Measurements from ENCODE around the gene PFKFB1. TPM values are rescaled to one million over a fixed set of nuclear protein-coding genes. Genes with fewer than 3 reads are reported as not detected.

The PFKFB1 gene
- total RNA-seq, 1 experiment from 2014 or later: 0.42 TPM

- TF ChIP-seq ZBTB21 (CRISPR knock-in tag; IDR thresholded peaks at IDR 0.05; ENCODE audit: borderline replicate concordance): no peak
- no peak for TF ChIP-seq NR2C2 (CRISPR knock-in tag; IDR thresholded peaks at IDR 0.05)
- TF ChIP-seq FOXP1 (CRISPR knock-in tag; IDR thresholded peaks at IDR 0.05; ENCODE audit: borderline replicate concordance): no peak
- no peak for TF ChIP-seq STAT6 (CRISPR knock-in tag; conservative IDR thresholded peaks at IDR 0.05; ENCODE audit: low read depth)
- TF ChIP-seq, protein P1, sequence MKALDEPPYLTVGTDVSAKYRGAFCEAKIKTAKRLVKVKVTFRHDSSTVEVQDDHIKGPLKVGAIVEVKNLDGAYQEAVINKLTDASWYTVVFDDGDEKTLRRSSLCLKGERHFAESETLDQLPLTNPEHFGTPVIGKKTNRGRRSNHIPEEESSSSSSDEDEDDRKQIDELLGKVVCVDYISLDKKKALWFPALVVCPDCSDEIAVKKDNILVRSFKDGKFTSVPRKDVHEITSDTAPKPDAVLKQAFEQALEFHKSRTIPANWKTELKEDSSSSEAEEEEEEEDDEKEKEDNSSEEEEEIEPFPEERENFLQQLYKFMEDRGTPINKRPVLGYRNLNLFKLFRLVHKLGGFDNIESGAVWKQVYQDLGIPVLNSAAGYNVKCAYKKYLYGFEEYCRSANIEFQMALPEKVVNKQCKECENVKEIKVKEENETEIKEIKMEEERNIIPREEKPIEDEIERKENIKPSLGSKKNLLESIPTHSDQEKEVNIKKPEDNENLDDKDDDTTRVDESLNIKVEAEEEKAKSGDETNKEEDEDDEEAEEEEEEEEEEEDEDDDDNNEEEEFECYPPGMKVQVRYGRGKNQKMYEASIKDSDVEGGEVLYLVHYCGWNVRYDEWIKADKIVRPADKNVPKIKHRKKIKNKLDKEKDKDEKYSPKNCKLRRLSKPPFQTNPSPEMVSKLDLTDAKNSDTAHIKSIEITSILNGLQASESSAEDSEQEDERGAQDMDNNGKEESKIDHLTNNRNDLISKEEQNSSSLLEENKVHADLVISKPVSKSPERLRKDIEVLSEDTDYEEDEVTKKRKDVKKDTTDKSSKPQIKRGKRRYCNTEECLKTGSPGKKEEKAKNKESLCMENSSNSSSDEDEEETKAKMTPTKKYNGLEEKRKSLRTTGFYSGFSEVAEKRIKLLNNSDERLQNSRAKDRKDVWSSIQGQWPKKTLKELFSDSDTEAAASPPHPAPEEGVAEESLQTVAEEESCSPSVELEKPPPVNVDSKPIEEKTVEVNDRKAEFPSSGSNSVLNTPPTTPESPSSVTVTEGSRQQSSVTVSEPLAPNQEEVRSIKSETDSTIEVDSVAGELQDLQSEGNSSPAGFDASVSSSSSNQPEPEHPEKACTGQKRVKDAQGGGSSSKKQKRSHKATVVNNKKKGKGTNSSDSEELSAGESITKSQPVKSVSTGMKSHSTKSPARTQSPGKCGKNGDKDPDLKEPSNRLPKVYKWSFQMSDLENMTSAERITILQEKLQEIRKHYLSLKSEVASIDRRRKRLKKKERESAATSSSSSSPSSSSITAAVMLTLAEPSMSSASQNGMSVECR (CRISPR knock-in tag; IDR thresholded peaks at IDR 0.05; ENCODE audit: borderline replicate concordance): no peak
- TF ChIP-seq ZNF263 (CRISPR knock-in tag; IDR thresholded peaks at IDR 0.05; ENCODE audit: low read depth): no peak
- TF ChIP-seq, protein P2, sequence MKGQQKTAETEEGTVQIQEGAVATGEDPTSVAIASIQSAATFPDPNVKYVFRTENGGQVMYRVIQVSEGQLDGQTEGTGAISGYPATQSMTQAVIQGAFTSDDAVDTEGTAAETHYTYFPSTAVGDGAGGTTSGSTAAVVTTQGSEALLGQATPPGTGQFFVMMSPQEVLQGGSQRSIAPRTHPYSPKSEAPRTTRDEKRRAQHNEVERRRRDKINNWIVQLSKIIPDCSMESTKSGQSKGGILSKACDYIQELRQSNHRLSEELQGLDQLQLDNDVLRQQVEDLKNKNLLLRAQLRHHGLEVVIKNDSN (CRISPR knock-in tag; IDR thresholded peaks at IDR 0.05): no peak
- TF ChIP-seq, protein P3, sequence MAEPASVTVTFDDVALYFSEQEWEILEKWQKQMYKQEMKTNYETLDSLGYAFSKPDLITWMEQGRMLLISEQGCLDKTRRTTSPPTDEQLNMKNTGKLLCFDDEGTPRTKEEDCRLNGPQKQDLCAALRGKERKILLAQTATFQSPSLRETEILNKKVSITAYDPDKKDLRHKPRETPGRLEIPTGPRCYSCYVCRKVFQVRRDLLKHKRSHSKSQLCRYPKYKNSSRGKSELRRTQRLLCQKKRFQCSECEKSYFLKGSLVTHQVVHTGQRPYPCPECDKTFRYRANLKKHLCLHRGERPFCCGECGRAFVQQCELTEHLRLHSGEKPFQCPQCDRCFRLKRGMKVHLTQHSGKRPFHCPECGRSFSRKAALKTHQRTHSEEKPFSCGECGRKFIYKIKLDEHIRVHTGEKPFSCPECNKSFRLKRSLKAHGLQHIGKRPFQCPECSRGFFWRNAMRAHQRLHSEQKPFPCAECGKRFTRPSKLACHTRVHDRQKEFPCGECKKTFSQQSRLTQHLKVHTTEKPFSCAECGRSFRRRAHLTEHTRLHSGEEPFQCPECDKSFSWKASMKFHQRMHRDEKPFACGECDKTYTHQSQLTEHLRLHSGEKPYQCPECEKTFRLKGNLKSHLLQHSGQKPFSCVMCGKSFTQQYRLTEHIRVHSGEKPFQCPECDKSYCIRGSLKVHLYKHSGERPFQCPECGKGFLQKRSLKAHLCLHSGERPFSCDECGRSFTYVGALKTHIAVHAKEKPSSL (CRISPR knock-in tag; conservative IDR thresholded peaks at IDR 0.05): no peak
- TF ChIP-seq KAT7 (CRISPR knock-in tag; IDR thresholded peaks at IDR 0.05; ENCODE audit: borderline replicate concordance): no peak
- no peak for TF ChIP-seq TCF7 (CRISPR knock-in tag; IDR thresholded peaks at IDR 0.05; ENCODE audit: low read depth)
- TF ChIP-seq FOXJ3 (CRISPR knock-in tag; IDR thresholded peaks at IDR 0.05; ENCODE audit: borderline replicate concordance): no peak
- TF ChIP-seq ATF3 (CRISPR knock-in tag; conservative IDR thresholded peaks at IDR 0.05): no peak
- no peak for TF ChIP-seq ZMAT4 (CRISPR knock-in tag; IDR thresholded peaks at IDR 0.05)
- no peak for TF ChIP-seq CTCF (IDR thresholded peaks at IDR 0.05)
- ChIA-PET CTCF (no interaction called here), POLR2A (no interaction called here)
- no peak for ATAC-seq
- H3K36me3 Mint-ChIP-seq: peaks cover 31% of the 10 kb centered on the region
- H3K4me1 Mint-ChIP-seq: no peaks in the 10 kb centered on the region
- no peak overlapping the region for H3K4me3 Mint-ChIP-seq
- no peak for DNase-seq (ENCODE audit: low spot score)
- no peaks in the 10 kb centered on the region for H3K27me3 Mint-ChIP-seq (ENCODE audit: low read depth)
- H3K9me3 Mint-ChIP-seq: no peaks in the 10 kb centered on the region
- H3K27ac Mint-ChIP-seq: no peak overlapping the region
Measured at GRCh38 chrX:54930291-54931049, 63.5 kb downstream of the PFKFB1 start.
